Suprapubic skin (tissue), 4 donors: ENCODE results near the gene RRBP1. TPM values are rescaled to one million over a fixed set of nuclear protein-coding genes. Genes with fewer than 3 reads are reported as not detected.
"Not testable (repeated sequence)": the region's sequence is repeated elsewhere in the genome, so short reads cannot be mapped to it uniquely, and the experiment has no call there.

Experiments
- DNase-seq, 2 donors: peaks; one replicate each; pipeline ENCODE4 v3.0.0-alpha.2; 2019; ENCODE audit warnings: low spot score in 2 of 2
- H3K27ac ChIP-seq: fragments of 200-600 bp; sonication (generic); one replicate; pipeline ENCODE4 v1.5.1; 2019
- H3K27me3 ChIP-seq: fragments of 200-600 bp; sonication (generic); one replicate; pipeline ENCODE4 v1.5.1; 2019
- H3K36me3 ChIP-seq: fragments of 200-600 bp; sonication (generic); one replicate; pipeline ENCODE4 v1.5.1; 2019
- H3K4me1 ChIP-seq: fragments of 200-600 bp; sonication (generic); one replicate; pipeline ENCODE4 v1.5.1; 2019
- H3K4me3 ChIP-seq: fragments of 200-600 bp; sonication (generic); one replicate; pipeline ENCODE4 v1.5.1; 2019; ENCODE audit warnings: mild to moderate bottlenecking
- H3K9me3 ChIP-seq: fragments of 200-600 bp; sonication (generic); one replicate; pipeline ENCODE4 v1.5.1; 2019
- CTCF ChIP-seq, 2 donors: fragments of 200-600 bp in 1 of 2; fragments of 450-650 bp in 1 of 2; sonication (generic) in 1 of 2; IDR thresholded peaks; one replicate each; pipeline ENCODE4 v1.5.1; 2016 to 2019; ENCODE audit warnings: antibody characterized with exemption in 2 of 2, mild to moderate bottlenecking in 1 of 2, moderate library complexity in 1 of 2
- EP300 ChIP-seq: sonication (generic); formaldehyde crosslinking; IDR thresholded peaks from one replicate; pipeline ENCODE4 v1.6.1; 2017; ENCODE audit warnings: antibody characterized with exemption
- POLR2A ChIP-seq, 2 donors: fragments of 450-650 bp; IDR thresholded peaks; one replicate each; pipeline ENCODE4 v1.6.1; 2017; ENCODE audit warnings: antibody characterized with exemption in 2 of 2, mild to moderate bottlenecking in 2 of 2, moderate library complexity in 2 of 2
- POLR2AphosphoS5 ChIP-seq, 3 donors: sonication (generic); formaldehyde crosslinking; IDR thresholded peaks; one replicate each; pipeline ENCODE4 v1.6.1; 2017; ENCODE audit warnings: antibody characterized with exemption in 3 of 3
- WGBS: methylation state at CpG from one replicate; pipeline ENCODE4 v1.1.5; 2018; 5-methylcytosine and 5-hydroxymethylcytosine counted together
- total RNA-seq, 4 donors: library from RNA; depleted of rRNA; stranded (reverse); fragments of >200 nt; gene quantifications; one replicate each; pipeline ENCODE4 v1.1.0, GENCODE V29; 2016

Gene RRBP1
- total RNA-seq, 4 donors from 2014 or later: 37.5 to 52.3 (median 41.3) TPM

GRCh38 chr20:17708675-17709360 lies 26.8 kb upstream of the RRBP1 start:
- no peaks in the 10 kb centered on the region for H3K36me3 ChIP-seq
- no peak overlapping the region for H3K4me3 ChIP-seq
- H3K4me1 ChIP-seq: no peaks in the 10 kb centered on the region
- no peaks in the 10 kb centered on the region for H3K27me3 ChIP-seq
- no peak overlapping the region for H3K27ac ChIP-seq
- WGBS: 90% methylated on average over 7 of the region's 7 CpGs
- H3K9me3 ChIP-seq: no peaks in the 10 kb centered on the region
- no peak for DNase-seq
- TF ChIP-seq EP300 (no peak), POLR2AphosphoS5 (IDR thresholded peaks at IDR 0.05) (no peak)

- not testable (repeated sequence) for H3K27me3 ChIP-seq, H3K4me3 ChIP-seq, H3K36me3 ChIP-seq, H3K27ac ChIP-seq, DNase-seq, H3K9me3 ChIP-seq, H3K4me1 ChIP-seq
- 94% methylated on average over 3 of the region's 3 CpGs for WGBS
Measured at GRCh38 chr20:17707951-17708350, 25.9 kb upstream of the RRBP1 start.

- Histone ChIP-seq H3K4me1 (no peaks in the 10 kb centered on the region), H3K27ac (no peak overlapping the region), H3K4me3 (no peak overlapping the region), H3K36me3 (no peaks in the 10 kb centered on the region), H3K9me3 (no peaks in the 10 kb centered on the region), H3K27me3 (no peaks in the 10 kb centered on the region)
- no peak for DNase-seq
- WGBS: 61% methylated on average over 3 of the region's 3 CpGs
- no peak for TF ChIP-seq POLR2A (IDR thresholded peaks at IDR 0.05)
- no peak for TF ChIP-seq POLR2AphosphoS5 (IDR thresholded peaks at IDR 0.05)
Measured at GRCh38 chr20:17706632-17707031, 24.6 kb upstream of the RRBP1 start.

GRCh38 chr20:17705916-17706315 lies 23.9 kb upstream of the RRBP1 start:
- Histone ChIP-seq H3K4me1 (no peaks in the 10 kb centered on the region), H3K9me3 (no peaks in the 10 kb centered on the region), H3K27me3 (no peaks in the 10 kb centered on the region), H3K27ac (no peak overlapping the region), H3K36me3 (no peaks in the 10 kb centered on the region), H3K4me3 (no peak overlapping the region)
- WGBS: 86% methylated on average over 4 of the region's 4 CpGs
- TF ChIP-seq POLR2AphosphoS5 (IDR thresholded peaks at IDR 0.05): no peak
- TF ChIP-seq CTCF (IDR thresholded peaks at IDR 0.05): no peak
- TF ChIP-seq EP300: no peak
- TF ChIP-seq POLR2A (IDR thresholded peaks at IDR 0.05): no peak
- DNase-seq: no peak

- TF ChIP-seq POLR2AphosphoS5 (IDR thresholded peaks at IDR 0.05): no peak
- no peak for TF ChIP-seq POLR2A (IDR thresholded peaks at IDR 0.05)
- no peak for TF ChIP-seq CTCF (IDR thresholded peaks at IDR 0.05)
- no peak for TF ChIP-seq EP300
- Histone ChIP-seq H3K9me3 (no peaks in the 10 kb centered on the region), H3K4me1 (no peaks in the 10 kb centered on the region), H3K27me3 (no peaks in the 10 kb centered on the region), H3K36me3 (no peaks in the 10 kb centered on the region), H3K4me3 (no peak overlapping the region), H3K27ac (no peak overlapping the region)
- WGBS: 94% methylated on average over 3 of the region's 5 CpGs
- no peak for DNase-seq
Measured at GRCh38 chr20:17704589-17705317, 22.7 kb upstream of the RRBP1 start.

GRCh38 chr20:17701826-17702225 lies 19.8 kb upstream of the RRBP1 start:
- no peaks in the 10 kb centered on the region for H3K9me3 ChIP-seq
- H3K4me3 ChIP-seq: no peak overlapping the region
- no peak overlapping the region for H3K27ac ChIP-seq
- no peaks in the 10 kb centered on the region for H3K36me3 ChIP-seq
- TF ChIP-seq CTCF (IDR thresholded peaks at IDR 0.05): no peak
- TF ChIP-seq POLR2A (IDR thresholded peaks at IDR 0.05): no peak
- TF ChIP-seq POLR2AphosphoS5 (IDR thresholded peaks at IDR 0.05): no peak
- TF ChIP-seq EP300: no peak
- 58% methylated on average over 2 of the region's 4 CpGs for WGBS
- H3K4me1 ChIP-seq: no peaks in the 10 kb centered on the region
- H3K27me3 ChIP-seq: no peaks in the 10 kb centered on the region
- no peak for DNase-seq
